Endothelial cell of umbilical vein (primary cell): ENCODE measurements around the gene APPL2.

ENCODE experiments used
- EZH2 ChIP-seq: IDR thresholded peaks from 2 replicates; pipeline ENCODE4 v1.6.1; 2012; ENCODE audit warnings: borderline replicate concordance, low read depth, mild to moderate bottlenecking, moderate library complexity, low read length, inconsistent platforms; ENCODE audit not compliant: severe bottlenecking
- FOS ChIP-seq: IDR thresholded peaks from 2 replicates; pipeline ENCODE4 v1.6.1; 2011; ENCODE audit warnings: mild to moderate bottlenecking, low read length, moderate library complexity, borderline replicate concordance; ENCODE audit not compliant: insufficient read depth
- GATA2 ChIP-seq: IDR thresholded peaks from 2 replicates; pipeline ENCODE4 v1.7.0; 2011; ENCODE audit warnings: low read depth, mild to moderate bottlenecking, moderate library complexity, mixed read lengths, low read length; ENCODE audit not compliant: insufficient read length, insufficient read depth
- JUN ChIP-seq: IDR thresholded peaks from 2 replicates; pipeline ENCODE4 v1.6.1; 2011; ENCODE audit warnings: borderline replicate concordance, low read depth; ENCODE audit not compliant: insufficient read length, insufficient read depth
- MYC ChIP-seq: IDR thresholded peaks from one replicate; pipeline ENCODE4 v1.6.1; 2011; ENCODE audit warnings: mild to moderate bottlenecking, low read depth, low read length
- POLR2A ChIP-seq: IDR thresholded peaks from 2 replicates; pipeline ENCODE4 v1.6.1; 2012; ENCODE audit warnings: low read depth, mild to moderate bottlenecking, control low read depth, low read length
- POLR2AphosphoS5 ChIP-seq: IDR thresholded peaks from 2 replicates; pipeline ENCODE4 v1.6.1; 2012; ENCODE audit warnings: low read depth, mild to moderate bottlenecking, control low read depth, low read length, moderate library complexity; ENCODE audit not compliant: insufficient read depth
- TF ChIP-seq, protein P1 (sequence below), 2 donors: IDR thresholded peaks; 1 replicate in 1 of 2; 2 replicates in 1 of 2; pipeline ENCODE4 v1.5.1; 2011; ENCODE audit warnings: low read length in 2 of 2, mild to moderate bottlenecking in 2 of 2, moderate library complexity in 2 of 2, control low read depth in 1 of 2, inconsistent platforms in 1 of 2, low read depth in 1 of 2; ENCODE audit not compliant: insufficient read depth in 1 of 2; ENCODE audit errors: extremely low read depth in 1 of 2
- TF ChIP-seq, protein P2 (sequence below): IDR thresholded peaks from 2 replicates; pipeline ENCODE4 v1.6.1; 2011; ENCODE audit not compliant: insufficient read depth, insufficient read length

DNA sequence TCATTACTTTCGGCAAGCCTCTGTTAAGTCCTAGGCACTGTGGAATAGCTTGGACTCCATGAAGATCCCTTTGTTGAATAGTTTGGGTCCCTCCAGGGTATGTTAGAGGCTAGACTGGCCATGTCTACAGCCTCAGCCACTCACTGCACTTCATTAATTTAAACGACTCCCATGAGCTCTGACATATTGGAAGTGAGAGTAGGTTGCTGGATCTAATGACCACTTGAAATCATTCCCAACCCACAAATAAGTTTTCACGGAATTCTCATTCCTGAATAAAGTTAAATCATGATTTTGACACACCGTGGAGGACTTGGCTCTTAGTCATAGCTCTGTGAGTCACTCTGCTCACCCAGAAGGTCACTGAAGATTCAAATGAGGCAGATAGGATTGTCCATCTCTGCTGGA, 21.4 kb upstream of the APPL2 start:
- TF ChIP-seq POLR2A (no peak), EZH2 (no peak), POLR2AphosphoS5 (no peak), FOS (peak; percentile 93), JUN (peak; percentile 56), GATA2 (no peak), MYC (no peak)
- TF ChIP-seq, protein P1, sequence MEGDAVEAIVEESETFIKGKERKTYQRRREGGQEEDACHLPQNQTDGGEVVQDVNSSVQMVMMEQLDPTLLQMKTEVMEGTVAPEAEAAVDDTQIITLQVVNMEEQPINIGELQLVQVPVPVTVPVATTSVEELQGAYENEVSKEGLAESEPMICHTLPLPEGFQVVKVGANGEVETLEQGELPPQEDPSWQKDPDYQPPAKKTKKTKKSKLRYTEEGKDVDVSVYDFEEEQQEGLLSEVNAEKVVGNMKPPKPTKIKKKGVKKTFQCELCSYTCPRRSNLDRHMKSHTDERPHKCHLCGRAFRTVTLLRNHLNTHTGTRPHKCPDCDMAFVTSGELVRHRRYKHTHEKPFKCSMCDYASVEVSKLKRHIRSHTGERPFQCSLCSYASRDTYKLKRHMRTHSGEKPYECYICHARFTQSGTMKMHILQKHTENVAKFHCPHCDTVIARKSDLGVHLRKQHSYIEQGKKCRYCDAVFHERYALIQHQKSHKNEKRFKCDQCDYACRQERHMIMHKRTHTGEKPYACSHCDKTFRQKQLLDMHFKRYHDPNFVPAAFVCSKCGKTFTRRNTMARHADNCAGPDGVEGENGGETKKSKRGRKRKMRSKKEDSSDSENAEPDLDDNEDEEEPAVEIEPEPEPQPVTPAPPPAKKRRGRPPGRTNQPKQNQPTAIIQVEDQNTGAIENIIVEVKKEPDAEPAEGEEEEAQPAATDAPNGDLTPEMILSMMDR (IDR thresholded peaks at IDR 0.05; ENCODE audit: extremely low read depth in 1 of 2, insufficient read depth in 1 of 2, low read depth in 1 of 2, low read length in 2 of 2), result no peak
- TF ChIP-seq, protein P2, sequence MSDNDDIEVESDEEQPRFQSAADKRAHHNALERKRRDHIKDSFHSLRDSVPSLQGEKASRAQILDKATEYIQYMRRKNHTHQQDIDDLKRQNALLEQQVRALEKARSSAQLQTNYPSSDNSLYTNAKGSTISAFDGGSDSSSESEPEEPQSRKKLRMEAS, result no peak
